HG03342 (cell line): ENCODE results near the gene POLR2H.

Source experiments
- ATAC-seq: cut with Tn5 transposase; IDR thresholded peaks from one replicate; pipeline ENCODE4 v1.9.1; 2021; ENCODE audit warnings: mild to moderate bottlenecking, moderate library complexity; ENCODE audit not compliant: unreplicated experiment

The POLR2H gene

GRCh38 chr3:184368116-184368515 is 6.6 kb downstream of the POLR2H start:
- no peak for ATAC-seq

DNA sequence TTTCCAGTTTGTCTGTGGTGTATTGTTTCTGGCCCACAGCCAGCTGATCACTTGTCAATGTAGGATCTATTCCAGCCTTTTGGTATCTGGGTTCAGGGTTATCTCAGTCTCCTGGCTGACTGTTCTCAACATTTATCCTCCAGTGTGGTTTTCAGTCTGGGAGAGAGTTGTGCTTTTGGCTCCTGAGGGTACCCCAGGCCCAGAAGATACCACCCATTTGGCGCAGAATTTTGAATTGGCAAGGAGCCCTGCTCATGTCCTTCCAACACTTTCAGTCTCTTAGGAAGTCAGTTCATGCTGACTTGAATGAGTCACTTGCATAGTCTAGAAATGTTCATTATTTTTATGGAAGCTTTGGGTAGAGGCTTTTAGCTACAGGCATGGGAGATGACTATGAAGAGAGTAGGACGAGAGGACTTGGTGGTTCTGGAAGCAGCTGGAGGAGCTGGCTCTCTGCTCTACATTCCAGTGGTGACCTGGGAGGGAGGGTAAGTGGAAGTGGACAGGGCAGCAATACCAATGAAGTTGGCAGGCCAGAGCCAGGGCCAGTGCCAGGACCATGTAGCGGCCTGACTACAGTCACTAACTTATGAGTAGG is 7.2 kb downstream of the POLR2H start:
- ATAC-seq = no peak

DNA sequence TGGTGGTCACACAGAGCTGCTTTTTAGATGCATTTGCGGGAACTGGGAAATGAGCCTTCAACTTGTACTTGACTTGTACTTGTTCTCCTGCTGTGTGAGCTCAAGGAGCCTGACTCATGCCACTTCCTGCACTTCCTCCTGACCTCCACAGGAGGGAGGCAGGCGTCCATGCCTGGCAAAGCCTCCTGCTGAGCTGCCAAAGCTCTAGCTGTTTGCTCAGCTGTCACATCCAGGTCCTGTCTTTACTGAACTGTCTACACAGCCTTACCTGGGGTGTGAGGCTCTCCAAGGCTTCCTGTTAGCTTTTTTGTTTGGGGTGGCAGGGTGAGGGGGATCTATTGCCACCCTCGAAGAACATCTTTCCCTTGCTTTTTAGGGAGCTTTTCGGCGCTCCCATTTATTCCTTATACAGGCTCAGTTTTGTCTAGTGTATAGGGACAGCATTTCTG is 10.1 kb downstream of the POLR2H start:
- ATAC-seq = peak; percentile 79

- ATAC-seq = no peak
Observed at GRCh38 chr3:184372296-184372821, 10.8 kb downstream of the POLR2H start.

DNA sequence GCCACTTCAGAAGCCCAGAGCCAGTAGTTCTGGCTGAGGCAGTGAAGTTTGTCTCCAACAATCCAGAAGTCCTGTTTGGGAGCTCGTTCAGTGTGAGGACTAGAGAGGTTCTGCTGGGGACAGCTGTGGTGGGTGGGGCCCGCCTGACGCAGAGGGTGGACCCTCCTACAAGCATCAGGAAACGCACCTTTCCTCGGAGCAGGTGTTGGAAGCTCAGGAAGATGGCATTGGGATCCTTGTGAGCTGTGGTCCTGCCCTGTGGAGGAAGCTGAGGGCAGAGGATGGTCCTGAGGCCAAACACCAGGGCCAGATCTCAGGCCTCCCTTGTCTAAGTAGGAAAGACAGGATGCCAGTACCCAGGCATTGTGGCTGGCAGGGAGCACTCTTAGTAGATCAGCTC is 11.4 kb downstream of the POLR2H start:
- no peak for ATAC-seq

- no peak for ATAC-seq
Observed at GRCh38 chr3:184373422-184373821, 11.9 kb downstream of the POLR2H start.

DNA sequence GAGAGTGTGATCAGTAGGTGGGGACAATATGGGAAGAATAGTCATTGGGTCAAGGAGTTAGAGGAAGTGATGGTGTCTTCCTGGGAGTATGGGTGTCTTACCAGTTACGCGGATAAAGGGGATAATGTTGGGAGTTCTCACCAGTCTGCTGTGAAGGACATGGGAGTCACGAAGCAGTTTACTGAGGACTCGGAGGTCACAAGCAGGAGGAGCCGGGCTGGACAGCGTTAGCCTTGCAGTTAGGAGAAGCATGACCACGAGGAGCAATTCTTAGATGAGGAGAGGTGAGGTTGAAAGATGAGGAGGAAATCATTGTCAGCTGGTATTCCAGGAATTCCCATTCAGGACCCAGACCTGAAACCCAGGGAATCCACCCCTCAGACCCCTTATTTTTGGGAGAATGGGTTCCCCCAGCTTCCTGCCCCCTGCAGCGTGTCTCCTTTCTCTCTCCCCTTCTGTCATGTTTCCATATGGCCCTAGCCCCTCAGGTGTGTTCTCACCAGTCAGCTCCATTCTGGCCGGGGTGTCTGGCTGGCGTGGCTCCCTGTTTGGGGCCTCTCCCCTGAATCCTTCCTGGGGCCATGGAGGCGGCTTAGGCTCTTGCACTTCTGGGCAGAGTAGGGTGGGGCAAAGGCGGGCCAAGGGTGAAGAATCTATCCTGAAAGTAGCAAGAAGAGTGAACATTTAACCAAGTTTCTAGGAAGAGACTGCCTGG is 14.4 kb downstream of the POLR2H start:
- no peak for ATAC-seq

GRCh38 chr3:184377374-184377773 is 15.9 kb downstream of the POLR2H start:
- no peak for ATAC-seq

DNA sequence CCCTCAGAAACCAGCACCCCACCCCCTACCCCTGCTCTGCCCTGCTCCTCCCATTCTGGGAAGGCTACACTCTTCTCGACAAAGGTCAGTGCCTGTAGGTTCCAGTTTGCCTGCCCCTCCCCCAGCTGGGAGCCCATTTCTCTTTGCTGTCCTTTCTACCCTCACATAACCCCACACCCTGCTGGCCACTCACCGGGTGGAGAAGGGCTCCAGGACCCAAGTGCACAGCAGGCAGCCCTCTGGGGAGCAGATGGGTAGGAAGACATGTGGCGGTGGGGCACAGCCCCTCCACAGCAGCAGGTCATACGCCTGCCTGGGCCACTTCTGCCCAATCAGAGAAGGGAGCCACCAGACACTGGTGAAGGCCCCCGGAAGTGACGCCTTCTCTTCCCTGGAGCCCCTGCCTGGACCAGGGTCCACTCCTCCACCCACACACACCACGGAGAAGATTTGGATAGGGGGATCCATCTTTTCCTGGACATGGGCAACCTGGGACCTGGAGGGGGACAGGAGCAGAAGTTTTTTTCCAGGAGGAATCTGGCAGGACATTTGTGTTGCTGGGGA is 16.5 kb downstream of the POLR2H start, which contains the start of gene THPO:
Gene THPO, minus strand, starts transcription at position 326 of the 564 bp plus-strand sequence. CDS start 1,948 bp downstream, outside the sequence.
- no peak for ATAC-seq

- ATAC-seq = no peak
Observed at GRCh38 chr3:184378651-184379357, 17.3 kb downstream of the POLR2H start.

DNA sequence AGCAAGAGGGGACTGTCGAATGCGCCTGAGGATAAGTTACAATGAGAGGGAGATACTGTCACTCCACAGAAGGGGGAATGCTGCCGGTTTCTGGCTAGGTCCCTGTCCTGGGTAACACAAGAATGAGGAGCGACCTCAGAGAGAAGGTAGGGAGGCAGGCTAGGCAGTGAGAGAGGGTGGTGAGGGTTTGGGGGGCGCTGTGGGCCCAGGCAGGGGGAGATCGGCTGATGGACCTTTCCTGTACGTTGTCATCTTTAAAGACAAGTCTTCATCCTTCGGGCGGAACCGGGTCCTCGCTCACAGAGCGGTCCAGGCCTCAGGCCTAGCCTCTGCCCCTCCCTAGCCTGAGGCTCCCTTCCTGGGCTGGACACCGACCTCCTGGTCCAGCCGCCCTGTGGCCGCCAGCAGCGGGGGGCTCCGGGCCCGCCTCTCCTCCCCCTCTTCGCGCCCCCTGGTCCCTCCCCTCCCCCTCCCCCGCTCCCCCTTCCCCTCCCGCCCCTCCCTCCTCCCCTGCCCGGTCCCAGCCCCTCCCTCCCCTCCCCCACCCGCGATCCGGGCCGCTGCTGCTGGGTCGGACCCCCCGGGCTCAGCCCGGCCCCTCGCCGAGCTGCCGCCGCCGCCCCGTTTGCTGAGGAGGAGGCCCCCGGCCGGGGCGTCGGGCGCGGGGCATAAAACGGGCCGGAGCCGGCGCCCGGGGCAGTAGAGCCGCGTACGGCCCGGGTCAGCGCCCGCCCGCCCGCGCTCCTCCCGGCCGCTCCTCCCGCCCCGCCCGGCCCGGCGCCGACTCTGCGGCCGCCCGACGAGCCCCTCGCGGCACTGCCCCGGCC is 18.1 kb downstream of the POLR2H start, which contains the start of gene CHRD:
Gene CHRD, plus strand, starts transcription at position 697 of the 827 bp plus-strand sequence. CDS start 265 bp downstream, outside the sequence.
- ATAC-seq = no peak

- ATAC-seq = no peak
Observed at GRCh38 chr3:184380185-184380626, 18.7 kb downstream of the POLR2H start.

DNA sequence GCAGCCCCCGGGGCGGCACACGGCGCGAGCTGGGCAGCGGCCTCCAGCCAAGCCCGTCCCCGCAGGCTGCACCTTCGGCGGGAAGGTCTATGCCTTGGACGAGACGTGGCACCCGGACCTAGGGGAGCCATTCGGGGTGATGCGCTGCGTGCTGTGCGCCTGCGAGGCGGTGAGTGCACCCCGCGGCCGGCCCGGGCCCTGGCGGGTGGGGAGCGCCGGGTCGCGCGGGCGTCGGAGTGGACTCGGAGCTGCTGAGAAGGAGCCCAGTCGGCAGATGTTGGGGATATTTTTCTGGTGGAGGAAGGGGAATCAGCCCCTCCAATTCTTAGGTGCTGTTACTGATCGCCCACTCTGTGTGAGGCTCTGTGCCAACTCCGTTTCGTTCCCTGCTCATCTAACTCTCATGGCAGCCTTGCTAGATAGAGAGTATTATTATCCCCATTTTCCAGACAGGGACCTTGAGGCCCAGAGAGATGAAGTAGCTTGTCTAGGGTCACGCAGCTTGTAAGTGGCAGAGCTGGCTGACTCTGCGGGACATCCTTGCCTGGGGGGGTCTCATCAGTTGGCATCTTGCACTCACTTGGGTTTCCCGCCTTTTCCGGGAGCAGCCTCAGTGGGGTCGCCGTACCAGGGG is 19.2 kb downstream of the POLR2H start:
- no peak for ATAC-seq

DNA sequence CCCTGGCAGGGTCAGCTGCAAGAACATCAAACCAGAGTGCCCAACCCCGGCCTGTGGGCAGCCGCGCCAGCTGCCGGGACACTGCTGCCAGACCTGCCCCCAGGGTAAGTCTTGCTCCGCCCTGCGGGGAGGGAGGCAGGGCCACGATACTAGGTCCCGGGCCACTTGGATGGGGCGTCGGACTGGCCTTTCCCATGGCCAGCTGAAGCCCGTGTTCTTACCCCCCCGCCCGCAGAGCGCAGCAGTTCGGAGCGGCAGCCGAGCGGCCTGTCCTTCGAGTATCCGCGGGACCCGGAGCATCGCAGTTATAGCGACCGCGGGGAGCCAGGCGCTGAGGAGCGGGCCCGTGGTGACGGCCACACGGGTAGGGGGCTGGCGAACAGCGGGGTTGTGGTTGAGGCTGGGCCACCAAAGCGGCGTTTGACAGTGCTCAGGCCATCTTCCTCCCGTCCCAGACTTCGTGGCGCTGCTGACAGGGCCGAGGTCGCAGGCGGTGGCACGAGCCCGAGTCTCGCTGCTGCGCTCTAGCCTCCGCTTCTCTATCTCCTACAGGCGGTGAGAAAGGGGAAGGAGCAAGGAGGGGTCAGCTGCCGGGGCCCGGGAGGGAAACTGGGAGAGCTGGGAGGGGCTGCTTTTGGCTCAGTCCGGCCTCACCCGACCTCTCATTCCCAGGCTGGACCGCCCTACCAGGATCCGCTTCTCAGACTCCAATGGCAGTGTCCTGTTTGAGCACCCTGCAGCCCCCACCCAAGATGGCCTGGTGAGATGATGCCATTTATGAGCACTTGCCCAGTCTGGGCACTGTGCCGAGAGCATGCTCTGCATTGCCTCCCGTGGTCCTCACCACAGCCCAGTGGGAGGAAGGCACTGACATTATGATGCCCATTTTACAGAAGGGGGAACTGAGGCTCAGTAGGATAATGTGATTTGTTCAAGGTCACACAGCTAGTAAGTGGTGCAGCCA is 20.0 kb downstream of the POLR2H start:
- ATAC-seq = no peak

DNA sequence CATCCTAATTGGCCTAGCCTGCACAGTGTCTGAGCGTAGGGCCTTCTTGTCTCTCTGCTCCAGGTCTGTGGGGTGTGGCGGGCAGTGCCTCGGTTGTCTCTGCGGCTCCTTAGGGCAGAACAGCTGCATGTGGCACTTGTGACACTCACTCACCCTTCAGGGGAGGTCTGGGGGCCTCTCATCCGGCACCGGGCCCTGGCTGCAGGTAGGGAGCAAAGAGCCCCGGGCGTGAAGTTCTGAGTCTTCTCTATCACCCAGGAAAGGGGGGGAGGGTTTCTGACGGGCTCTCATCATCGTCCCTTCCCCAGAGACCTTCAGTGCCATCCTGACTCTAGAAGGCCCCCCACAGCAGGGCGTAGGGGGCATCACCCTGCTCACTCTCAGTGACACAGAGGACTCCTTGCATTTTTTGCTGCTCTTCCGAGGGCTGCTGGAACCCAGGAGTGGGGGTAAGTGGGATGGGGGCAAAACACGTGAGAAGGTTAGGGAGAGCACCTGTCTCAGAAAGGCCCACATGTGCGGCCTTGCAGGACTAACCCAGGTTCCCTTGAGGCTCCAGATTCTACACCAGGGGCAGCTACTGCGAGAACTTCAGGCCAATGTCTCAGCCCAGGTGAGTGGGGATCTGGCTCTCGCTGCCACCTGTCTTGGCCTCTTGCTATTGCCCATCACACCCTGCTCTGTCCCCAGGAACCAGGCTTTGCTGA is 21.0 kb downstream of the POLR2H start:
- ATAC-seq = no peak

GRCh38 chr3:184383033-184383740 is 21.7 kb downstream of the POLR2H start:
- no peak for ATAC-seq

GRCh38 chr3:184384342-184384741 is 22.8 kb downstream of the POLR2H start:
- no peak for ATAC-seq
